Body of pancreas (tissue), 4 donors: ENCODE measurements around the gene GRID1.

Source experiments
- POLR2A ChIP-seq, 3 donors: fragments of 450-650 bp; IDR thresholded peaks; one replicate each; pipeline ENCODE4 v1.6.1; 2016; ENCODE audit warnings: antibody characterized with exemption in 3 of 3, mild to moderate bottlenecking in 2 of 3
- TF ChIP-seq, protein P1 (sequence below), 7 experiments: fragments of 450-650 bp in 4 of 7; fragments of 200-600 bp in 3 of 7; sonication (generic) in 3 of 7; IDR thresholded peaks; one replicate each; pipeline ENCODE4 v1.5.1; 2016 to 2019; ENCODE audit warnings: antibody characterized with exemption in 7 of 7

- no peak for TF ChIP-seq POLR2A (IDR thresholded peaks at IDR 0.05)
- TF ChIP-seq, protein P1, sequence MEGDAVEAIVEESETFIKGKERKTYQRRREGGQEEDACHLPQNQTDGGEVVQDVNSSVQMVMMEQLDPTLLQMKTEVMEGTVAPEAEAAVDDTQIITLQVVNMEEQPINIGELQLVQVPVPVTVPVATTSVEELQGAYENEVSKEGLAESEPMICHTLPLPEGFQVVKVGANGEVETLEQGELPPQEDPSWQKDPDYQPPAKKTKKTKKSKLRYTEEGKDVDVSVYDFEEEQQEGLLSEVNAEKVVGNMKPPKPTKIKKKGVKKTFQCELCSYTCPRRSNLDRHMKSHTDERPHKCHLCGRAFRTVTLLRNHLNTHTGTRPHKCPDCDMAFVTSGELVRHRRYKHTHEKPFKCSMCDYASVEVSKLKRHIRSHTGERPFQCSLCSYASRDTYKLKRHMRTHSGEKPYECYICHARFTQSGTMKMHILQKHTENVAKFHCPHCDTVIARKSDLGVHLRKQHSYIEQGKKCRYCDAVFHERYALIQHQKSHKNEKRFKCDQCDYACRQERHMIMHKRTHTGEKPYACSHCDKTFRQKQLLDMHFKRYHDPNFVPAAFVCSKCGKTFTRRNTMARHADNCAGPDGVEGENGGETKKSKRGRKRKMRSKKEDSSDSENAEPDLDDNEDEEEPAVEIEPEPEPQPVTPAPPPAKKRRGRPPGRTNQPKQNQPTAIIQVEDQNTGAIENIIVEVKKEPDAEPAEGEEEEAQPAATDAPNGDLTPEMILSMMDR (IDR thresholded peaks at IDR 0.05) = no peak
Observed at GRCh38 chr10:85961479-85962067, 405.0 kb downstream of the GRID1 start.
